NT2/D1 (cell line): ENCODE measurements around the gene PLD1.

Experiments used
- SUZ12 ChIP-seq: IDR thresholded peaks from 2 replicates; pipeline ENCODE4 v1.6.1; 2011; ENCODE audit not compliant: insufficient read length, insufficient read depth; ENCODE audit errors: extremely low read depth
- YY1 ChIP-seq: IDR thresholded peaks from 2 replicates; pipeline ENCODE4 v1.6.1; 2011; ENCODE audit not compliant: insufficient read length, insufficient read depth

- TF ChIP-seq SUZ12 = no peak
- no peak for TF ChIP-seq YY1
Measured at GRCh38 chr3:171553086-171553485, 257.2 kb downstream of the PLD1 start.
